GM19452 (cell line): ENCODE measurements around the gene MCHR1.
"Not testable (repeated sequence)": the region's sequence is repeated elsewhere in the genome, so short reads cannot be mapped to it uniquely, and the experiment has no call there.

ENCODE experiments used
- ATAC-seq: cut with Tn5 transposase; IDR thresholded peaks from one replicate; pipeline ENCODE4 v1.9.1; 2021; ENCODE audit not compliant: unreplicated experiment

MCHR1 gene

GRCh38 chr22:40687706-40688105 is 8.4 kb downstream of the MCHR1 start:
- no peak for ATAC-seq

GRCh38 chr22:40690370-40690769 is 11.1 kb downstream of the MCHR1 start:
- ATAC-seq, result no peak

GRCh38 chr22:40691532-40691931 is 12.2 kb downstream of the MCHR1 start:
- no peak for ATAC-seq

- no peak for ATAC-seq
Measured at GRCh38 chr22:40694411-40694810, 15.1 kb downstream of the MCHR1 start.

- ATAC-seq, result no peak
Measured at GRCh38 chr22:40701274-40701673, 22.0 kb downstream of the MCHR1 start.

GRCh38 chr22:40703174-40703573 is 23.9 kb downstream of the MCHR1 start:
- no peak for ATAC-seq

- no peak for ATAC-seq
Measured at GRCh38 chr22:40703736-40704135, 24.5 kb downstream of the MCHR1 start.

- no peak for ATAC-seq
Measured at GRCh38 chr22:40705918-40706682, 26.8 kb downstream of the MCHR1 start.

GRCh38 chr22:40707154-40707553 is 27.9 kb downstream of the MCHR1 start:
- no peak for ATAC-seq

- ATAC-seq, result no peak
Measured at GRCh38 chr22:40708177-40708576, 28.9 kb downstream of the MCHR1 start.

- ATAC-seq, result no peak
Measured at GRCh38 chr22:40709752-40710413, 30.6 kb downstream of the MCHR1 start.

- ATAC-seq, result no peak
Measured at GRCh38 chr22:40712311-40712710, 33.0 kb downstream of the MCHR1 start.

- ATAC-seq, result no peak
Measured at GRCh38 chr22:40714499-40715337, 35.4 kb downstream of the MCHR1 start.

- no peak for ATAC-seq
Measured at GRCh38 chr22:40716116-40716515, 36.8 kb downstream of the MCHR1 start.

GRCh38 chr22:40717657-40718056 is 38.4 kb downstream of the MCHR1 start:
- not testable (repeated sequence) for ATAC-seq

GRCh38 chr22:40718250-40719204 is 39.2 kb downstream of the MCHR1 start:
- no peak for ATAC-seq

- ATAC-seq, result no peak
Measured at GRCh38 chr22:40719599-40719998, 40.3 kb downstream of the MCHR1 start.

- not testable (repeated sequence) for ATAC-seq
Measured at GRCh38 chr22:40720156-40720537, 40.9 kb downstream of the MCHR1 start.

GRCh38 chr22:40720538-40721256 is 41.4 kb downstream of the MCHR1 start:
- ATAC-seq, result no peak

GRCh38 chr22:40721266-40721665 is 42.0 kb downstream of the MCHR1 start:
- no peak for ATAC-seq
